ENCODE results near the gene PEX6.
"Not testable (repeated sequence)": the region's sequence is repeated elsewhere in the genome, so short reads cannot be mapped to it uniquely, and the experiment has no call there.

Gene PEX6

GRCh38 chr6:42961020-42961470 lies 17.9 kb downstream of the PEX6 start:
- Histone ChIP-seq H3K4me1 (no peaks in the 10 kb centered on the region), H3K9me3 (no peaks in the 10 kb centered on the region), H3K4me3 (ENCODE audit: low read depth, low read length) (peak overlapping the region; percentile 53), H3K36me3 (peaks cover 4% of the 10 kb centered on the region), H3K27me3 (no peaks in the 10 kb centered on the region)
- no peak for DNase-seq
- TF ChIP-seq CTCF (IDR thresholded peaks at IDR 0.05; ENCODE audit: low read depth, low read length): no peak

GRCh38 chr6:42960243-42961019 lies 18.6 kb downstream of the PEX6 start, which contains the start of gene GNMT:
Gene GNMT, plus strand, starts transcription at chr6:42960754. Its CDS starts 14 bp downstream, at chr6:42960768.
- Histone ChIP-seq H3K4me3 (ENCODE audit: low read depth, low read length) (peak within 1 kb of the TSS; percentile 53), H3K9me3 (no peaks in the 10 kb centered on the region), H3K4me1 (no peaks in the 10 kb centered on the region), H3K27me3 (no peaks in the 10 kb centered on the region), H3K36me3 (peaks cover 4% of the 10 kb centered on the region)
- no peak for TF ChIP-seq CTCF (IDR thresholded peaks at IDR 0.05; ENCODE audit: low read depth, low read length)
- peak; percentile 51 for DNase-seq

GRCh38 chr6:42959917-42960242 lies 19.1 kb downstream of the PEX6 start:
- DNase-seq: no peak
- Histone ChIP-seq H3K4me3 (ENCODE audit: low read depth, low read length) (peak overlapping the region; percentile 53; the same call in 1 of the 2 replicates), H3K36me3 (peaks cover 4% of the 10 kb centered on the region), H3K4me1 (no peaks in the 10 kb centered on the region), H3K9me3 (no peaks in the 10 kb centered on the region), H3K27me3 (no peaks in the 10 kb centered on the region)
- TF ChIP-seq CTCF (IDR thresholded peaks at IDR 0.05; ENCODE audit: low read depth, low read length): no peak

GRCh38 chr6:42958125-42958524 lies 20.9 kb downstream of the PEX6 start:
- no peak overlapping the region for H3K4me3 ChIP-seq (ENCODE audit: low read depth, low read length)
- DNase-seq: no peak

GRCh38 chr6:42954405-42954804 lies 24.6 kb downstream of the PEX6 start:
- not testable (repeated sequence) for H3K4me3 ChIP-seq (ENCODE audit: low read depth, low read length); H3K4me1 ChIP-seq; H3K9me3 ChIP-seq; H3K36me3 ChIP-seq; DNase-seq; H3K27me3 ChIP-seq

More at GRCh38 chr6:42958125-42958524, 20.9 kb downstream of the PEX6 start:
- TF ChIP-seq CTCF (IDR thresholded peaks at IDR 0.05; ENCODE audit: low read depth, low read length): no peak
- H3K4me1 ChIP-seq: no peaks in the 10 kb centered on the region
- no peaks in the 10 kb centered on the region for H3K27me3 ChIP-seq
- no peaks in the 10 kb centered on the region for H3K9me3 ChIP-seq
- H3K36me3 ChIP-seq: no peaks in the 10 kb centered on the region

GRCh38 chr6:42952389-42952788 lies 26.6 kb downstream of the PEX6 start:
- Histone ChIP-seq H3K4me3 (ENCODE audit: low read depth, low read length) (no peak overlapping the region), H3K27me3 (no peaks in the 10 kb centered on the region), H3K9me3 (no peaks in the 10 kb centered on the region), H3K36me3 (no peaks in the 10 kb centered on the region), H3K4me1 (no peaks in the 10 kb centered on the region)
- no peak for TF ChIP-seq CTCF (IDR thresholded peaks at IDR 0.05; ENCODE audit: low read depth, low read length)
- no peak for DNase-seq
